Activated naive CD4-positive, alpha-beta T cell treated with Interleukin-2 at 50 U/mL for 16 hours (primary cell): ENCODE data around the gene ATP8A1.

ENCODE experiments used
- DNase-seq: peaks from one replicate; pipeline ENCODE4 v3.0.0-alpha.2; 2020

Gene ATP8A1

GRCh38 chr4:42646999-42647541, 9.8 kb downstream of the ATP8A1 start:
- no peak for DNase-seq

GRCh38 chr4:42646013-42646784, 10.7 kb downstream of the ATP8A1 start:
- no peak for DNase-seq

- DNase-seq: no peak
These were observed 12.0 kb downstream of the ATP8A1 start for GRCh38 chr4:42644897-42645296.

GRCh38 chr4:42643685-42644084, 13.2 kb downstream of the ATP8A1 start:
- no peak for DNase-seq

GRCh38 chr4:42642845-42643615, 13.9 kb downstream of the ATP8A1 start:
- no peak for DNase-seq

- no peak for DNase-seq
These were observed 14.7 kb downstream of the ATP8A1 start for GRCh38 chr4:42642101-42642797.

- DNase-seq: no peak
These were observed 15.2 kb downstream of the ATP8A1 start for GRCh38 chr4:42641656-42642055.

- DNase-seq: no peak
These were observed 15.7 kb downstream of the ATP8A1 start for GRCh38 chr4:42641161-42641560.

GRCh38 chr4:42640613-42641012, 16.3 kb downstream of the ATP8A1 start:
- no peak for DNase-seq

GRCh38 chr4:42638993-42639392, 17.9 kb downstream of the ATP8A1 start:
- DNase-seq: no peak

GRCh38 chr4:42638321-42638720, 18.6 kb downstream of the ATP8A1 start:
- no peak for DNase-seq

- no peak for DNase-seq
These were observed 19.0 kb downstream of the ATP8A1 start for GRCh38 chr4:42637867-42638266.

- DNase-seq: no peak
These were observed 19.8 kb downstream of the ATP8A1 start for GRCh38 chr4:42637104-42637503.

- no peak for DNase-seq
These were observed 20.3 kb downstream of the ATP8A1 start for GRCh38 chr4:42636645-42636949.

GRCh38 chr4:42633605-42634388, 23.1 kb downstream of the ATP8A1 start:
- DNase-seq: no peak

- no peak for DNase-seq
These were observed 24.1 kb downstream of the ATP8A1 start for GRCh38 chr4:42632653-42633382.

GRCh38 chr4:42630908-42631307, 26.0 kb downstream of the ATP8A1 start:
- DNase-seq: no peak

GRCh38 chr4:42628740-42629139, 28.2 kb downstream of the ATP8A1 start:
- DNase-seq: no peak

- no peak for DNase-seq
These were observed 28.8 kb downstream of the ATP8A1 start for GRCh38 chr4:42627885-42628646.

- DNase-seq: no peak
These were observed 30.2 kb downstream of the ATP8A1 start for GRCh38 chr4:42626629-42627146.

GRCh38 chr4:42625329-42625728, 31.6 kb downstream of the ATP8A1 start:
- DNase-seq: no peak
